Ascending aorta (tissue), 2 donors: ENCODE data around the gene TGFB1I1. TPM values are rescaled to one million over a fixed set of nuclear protein-coding genes. Genes with fewer than 3 reads are reported as not detected.
A peak's percentile ranks its signal among the peaks of the same experiment; 100 is the strongest.
"Not testable (repeated sequence)": the region's sequence is repeated elsewhere in the genome, so short reads cannot be mapped to it uniquely, and the experiment has no call there.

ENCODE experiments used
- DNase-seq, 2 donors: peaks; one replicate each; pipeline ENCODE4 v3.0.0-alpha.2; 2019; ENCODE audit warnings: low spot score in 2 of 2
- H3K27ac ChIP-seq, 2 donors: fragments of 200-600 bp; sonication (generic); one replicate each; pipeline ENCODE4 v1.5.1; 2016 to 2017; ENCODE audit warnings: mild to moderate bottlenecking in 1 of 2
- H3K27me3 ChIP-seq: fragments of 200-600 bp; sonication (generic); one replicate; pipeline ENCODE4 v1.5.1; 2017
- H3K36me3 ChIP-seq, 2 donors: fragments of 200-600 bp; sonication (generic); one replicate each; pipeline ENCODE4 v1.5.1; 2016
- H3K4me1 ChIP-seq, 2 donors: fragments of 200-600 bp; sonication (generic); one replicate each; pipeline ENCODE4 v1.5.1; 2016 to 2017; ENCODE audit warnings: mild to moderate bottlenecking in 1 of 2
- H3K4me3 ChIP-seq, 2 donors: fragments of 200-600 bp; sonication (generic); one replicate each; pipeline ENCODE4 v1.5.1; 2016 to 2017; ENCODE audit warnings: mild to moderate bottlenecking in 1 of 2
- H3K9me3 ChIP-seq, 2 donors: fragments of 200-600 bp; sonication (generic); one replicate each; pipeline ENCODE4 v1.5.1; 2016
- CTCF ChIP-seq, 3 experiments: fragments of 200-600 bp in 2 of 3; fragments of 450-650 bp in 1 of 3; sonication (generic) in 2 of 3; IDR thresholded peaks; one replicate each; pipeline ENCODE4 v1.5.1; 2016 to 2019; ENCODE audit warnings: antibody characterized with exemption in 3 of 3, mild to moderate bottlenecking in 1 of 3, moderate library complexity in 1 of 3
- intact Hi-C: fragments of 100-400 bp; cut with DNase I; formaldehyde crosslinking; loops from one replicate; pipeline ENCODE4 v1.15.1; 2023
- total RNA-seq: library from RNA; depleted of rRNA; stranded (reverse); fragments of >200 nt; gene quantifications from one replicate; pipeline ENCODE4 v1.1.0, GENCODE V29; 2016

Gene TGFB1I1
- total RNA-seq, 1 donor from 2014 or later, result 325 TPM

- Histone ChIP-seq H3K36me3 (peaks cover 55 to 64% of the 10 kb centered on the region in 2 donors), H3K4me3 (no peak overlapping the region), H3K9me3 (no peaks in the 10 kb centered on the region), H3K27ac (no peak overlapping the region), H3K4me1 (peaks cover 0 to 8% of the 10 kb centered on the region in 2 donors), H3K27me3 (no peaks in the 10 kb centered on the region)
- DNase-seq, result no peak
- no peak for TF ChIP-seq CTCF (IDR thresholded peaks at IDR 0.05)
- intact Hi-C loops, result no loop called here
These were observed 26.5 kb downstream of the TGFB1I1 start for GRCh38 chr16:31498493-31498892.

- no peaks in the 10 kb centered on the region for H3K9me3 ChIP-seq
- TF ChIP-seq CTCF (IDR thresholded peaks at IDR 0.05), result no peak
- H3K4me1 ChIP-seq, result peaks cover 0 to 8% of the 10 kb centered on the region in 2 donors
- no peak overlapping the region for H3K27ac ChIP-seq
- intact Hi-C loops, result loop anchor here (10.0 kb wide), 1 partner anchor 375 kb away; the partner anchor contains the start of gene ZNF267
- H3K27me3 ChIP-seq, result no peaks in the 10 kb centered on the region
- no peak overlapping the region for H3K4me3 ChIP-seq
- DNase-seq, result no peak
- H3K36me3 ChIP-seq, result peaks cover 45 to 53% of the 10 kb centered on the region in 2 donors
These were observed 28.0 kb downstream of the TGFB1I1 start for GRCh38 chr16:31499928-31500327.

GRCh38 chr16:31501226-31501965 lies 29.4 kb downstream of the TGFB1I1 start:
- intact Hi-C loops, result loop anchor here (10.0 kb wide), 1 partner anchor 373 kb away; the partner anchor contains the start of gene ZNF267
- Histone ChIP-seq H3K4me3 (no peak overlapping the region), H3K4me1 (peaks cover under 1 to 10% of the 10 kb centered on the region in 2 donors), H3K9me3 (no peaks in the 10 kb centered on the region), H3K36me3 (peaks cover 36 to 46% of the 10 kb centered on the region in 2 donors), H3K27me3 (no peaks in the 10 kb centered on the region), H3K27ac (no peak overlapping the region)
- DNase-seq, result no peak
- no peak for TF ChIP-seq CTCF (IDR thresholded peaks at IDR 0.05)

- no peak for TF ChIP-seq CTCF (IDR thresholded peaks at IDR 0.05)
- no peak for DNase-seq
- H3K27me3 ChIP-seq, result no peaks in the 10 kb centered on the region
- intact Hi-C loops, result loop anchor here (10.0 kb wide), 1 partner anchor 373 kb away; the partner anchor contains the start of gene ZNF267
- H3K4me1 ChIP-seq, result peaks cover 4 to 16% of the 10 kb centered on the region in 2 donors
- H3K36me3 ChIP-seq, result peaks cover 31 to 40% of the 10 kb centered on the region in 2 donors
- no peak overlapping the region for H3K27ac ChIP-seq
- no peak overlapping the region for H3K4me3 ChIP-seq
- H3K9me3 ChIP-seq, result no peaks in the 10 kb centered on the region
These were observed 30.0 kb downstream of the TGFB1I1 start for GRCh38 chr16:31501966-31502348.

GRCh38 chr16:31502981-31503380 lies 31.0 kb downstream of the TGFB1I1 start:
- peaks cover 24 to 37% of the 10 kb centered on the region in 2 donors for H3K36me3 ChIP-seq
- intact Hi-C loops, result loop anchor here (10.0 kb wide), 1 partner anchor 372 kb away; the partner anchor contains the start of gene ZNF267
- H3K27ac ChIP-seq, result peak overlapping the region in 1 of 2 donors; percentile 15
- DNase-seq, result no peak
- peaks cover 5 to 23% of the 10 kb centered on the region in 2 donors for H3K4me1 ChIP-seq
- no peak for TF ChIP-seq CTCF (IDR thresholded peaks at IDR 0.05)
- no peak overlapping the region for H3K4me3 ChIP-seq
- H3K27me3 ChIP-seq, result no peaks in the 10 kb centered on the region
- no peaks in the 10 kb centered on the region for H3K9me3 ChIP-seq

- H3K27ac ChIP-seq, H3K4me3 ChIP-seq, H3K27me3 ChIP-seq, H3K9me3 ChIP-seq, DNase-seq: not testable (repeated sequence)
- intact Hi-C loops, result loop anchor here (10.0 kb wide), 1 partner anchor 371 kb away; the partner anchor contains the start of gene ZNF267
- peaks cover 19 to 32% of the 10 kb centered on the region in 2 donors for H3K36me3 ChIP-seq
- peaks cover 5 to 23% of the 10 kb centered on the region in 2 donors for H3K4me1 ChIP-seq
These were observed 31.6 kb downstream of the TGFB1I1 start for GRCh38 chr16:31503555-31503954.
